SH-SY5Y (cell line): Measurements from ENCODE around the gene OSTF1.

Source experiments
- GATA2 ChIP-seq: IDR thresholded peaks from 2 replicates; pipeline ENCODE4 v1.6.1; 2011; ENCODE audit warnings: mild to moderate bottlenecking, low read depth, low read length
- GATA3 ChIP-seq: IDR thresholded peaks from 2 replicates; pipeline ENCODE4 v1.6.1; 2011; ENCODE audit warnings: low read depth, mild to moderate bottlenecking, low read length, moderate library complexity

The OSTF1 gene

DNA sequence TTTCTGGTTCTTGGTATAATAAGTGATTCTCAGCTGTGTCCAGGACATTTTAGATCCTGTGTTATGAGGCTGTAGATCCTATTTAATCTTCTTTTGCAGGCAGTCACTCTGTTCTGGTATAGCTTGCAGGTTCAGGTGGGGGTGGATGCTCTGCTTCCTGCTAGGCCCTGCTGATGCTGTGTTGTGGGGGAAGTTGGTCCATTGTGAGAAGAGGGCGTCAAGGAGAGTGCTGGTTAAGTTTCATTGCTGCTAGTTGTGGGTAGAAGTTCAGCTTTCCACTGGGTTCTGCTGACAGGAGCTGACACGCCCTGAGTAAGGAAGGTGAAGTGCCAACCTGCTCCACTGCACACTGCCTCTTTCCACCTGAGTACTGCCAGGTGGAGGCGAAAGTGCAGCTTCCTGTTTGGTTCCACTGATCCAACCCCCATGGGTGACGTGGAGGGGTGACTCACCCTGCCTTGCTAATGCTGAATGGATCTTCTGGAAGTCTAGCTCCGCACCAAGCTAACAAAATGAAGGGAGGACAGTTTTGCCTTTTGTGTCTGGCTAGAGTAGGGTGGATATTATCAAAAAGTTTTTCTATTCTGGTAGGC is 16.7 kb upstream of the OSTF1 start:
- TF ChIP-seq GATA2 (no peak), GATA3 (no peak)

DNA sequence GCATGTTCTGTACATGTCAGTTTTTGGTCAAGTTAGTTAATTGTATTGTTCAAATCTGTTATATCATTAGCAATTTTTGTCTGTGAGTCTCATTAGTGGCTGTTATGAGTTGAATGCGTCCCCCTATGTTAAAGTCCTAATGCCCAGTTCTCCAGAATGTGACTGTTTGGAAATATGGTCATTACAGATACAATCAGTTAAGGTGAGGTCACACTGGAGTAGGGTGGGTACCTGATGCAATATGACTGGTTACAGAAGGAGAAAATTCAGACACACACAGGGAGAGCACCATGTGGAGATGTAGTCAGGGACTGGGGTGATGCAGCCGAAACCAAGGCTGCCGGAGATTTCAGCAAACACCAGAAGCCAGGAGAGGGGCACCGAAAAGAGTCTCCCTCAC is 15.4 kb upstream of the OSTF1 start:
- no peak for TF ChIP-seq GATA2
- no peak for TF ChIP-seq GATA3

DNA sequence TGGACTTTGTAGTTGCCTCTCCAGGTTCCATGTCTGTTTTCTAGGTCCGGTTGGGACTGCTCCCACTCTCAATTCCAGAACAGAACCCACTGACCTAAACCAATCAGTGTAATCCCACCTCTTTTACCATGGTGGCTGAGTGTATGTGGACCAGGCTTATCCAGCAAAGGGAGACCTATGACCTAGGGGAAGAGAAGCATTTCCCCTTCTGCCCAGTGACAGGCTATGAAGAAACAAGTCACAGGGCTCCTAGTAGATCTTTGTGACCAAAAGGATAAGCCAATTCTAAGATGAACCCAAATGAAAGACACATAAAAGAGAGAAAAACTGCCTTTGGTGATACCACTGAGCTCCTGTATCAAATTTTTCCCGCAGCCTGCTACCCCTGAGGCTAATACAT is 6.7 kb upstream of the OSTF1 start:
- TF ChIP-seq GATA2 = no peak
- no peak for TF ChIP-seq GATA3

DNA sequence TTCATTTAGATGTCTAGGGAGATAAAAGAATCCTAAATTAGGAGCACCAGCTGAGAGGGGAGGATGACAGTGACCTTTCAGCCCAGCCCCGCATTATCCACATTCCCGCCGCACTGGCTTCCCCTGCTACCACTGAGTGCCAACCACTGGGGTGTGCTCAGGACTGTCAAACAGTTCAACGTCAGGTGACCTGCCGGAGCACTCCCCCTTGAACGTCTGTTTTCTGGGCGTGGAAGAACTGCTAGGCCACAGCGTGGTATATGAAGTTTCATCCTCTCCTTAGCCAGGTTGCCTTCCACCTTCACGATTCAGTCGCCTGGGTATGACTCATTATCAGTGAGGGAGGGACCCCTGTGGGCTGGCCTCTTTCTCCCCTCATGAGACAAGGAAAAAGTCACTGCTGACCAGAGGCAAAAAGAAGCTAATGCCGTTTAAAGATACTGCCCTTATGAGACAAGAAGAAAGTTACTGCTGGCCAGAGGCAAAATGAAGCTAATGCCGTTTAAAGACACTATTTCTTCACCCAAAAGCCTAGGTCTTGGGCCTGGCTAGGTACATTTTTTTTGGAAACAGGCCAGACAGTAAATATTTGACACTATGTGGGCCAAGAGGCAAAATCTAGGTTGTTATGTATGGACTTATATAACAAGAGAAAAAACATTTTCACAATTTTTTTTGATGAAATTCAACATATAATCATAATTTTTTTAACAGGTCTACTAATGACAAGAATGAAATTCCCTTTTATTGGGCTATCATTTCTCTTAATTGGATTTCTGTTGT is 4.9 kb upstream of the OSTF1 start:
- TF ChIP-seq GATA2 = no peak
- no peak for TF ChIP-seq GATA3

DNA sequence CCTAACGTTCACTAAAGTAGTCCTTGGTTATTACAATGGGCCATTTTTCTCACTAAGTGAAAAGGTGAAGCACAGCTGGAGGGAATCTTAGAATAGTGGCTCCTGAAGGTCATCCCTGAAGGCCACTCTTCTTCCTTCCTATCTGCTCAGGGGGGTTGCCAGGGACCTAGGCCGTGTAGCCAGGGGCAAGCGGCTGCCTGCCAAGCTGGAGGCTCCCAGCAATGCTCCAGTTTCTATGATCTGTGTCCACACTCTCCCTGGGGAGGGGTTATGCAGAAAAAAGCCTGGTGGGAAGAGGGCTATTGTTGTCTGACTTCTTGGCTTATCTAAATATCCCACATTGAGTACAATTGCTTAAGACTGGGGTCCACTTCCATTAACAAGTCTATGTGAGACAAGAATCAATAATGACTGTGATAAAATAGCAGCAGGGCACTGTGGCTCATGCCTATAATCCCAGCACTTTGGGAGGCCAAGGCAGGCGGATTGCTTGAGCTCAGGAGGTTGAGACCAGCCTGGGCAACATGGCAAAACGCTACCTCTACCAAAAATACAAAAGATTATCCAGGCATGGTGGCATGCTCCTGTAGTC is 4.1 kb upstream of the OSTF1 start:
- no peak for TF ChIP-seq GATA2
- TF ChIP-seq GATA3 = no peak

DNA sequence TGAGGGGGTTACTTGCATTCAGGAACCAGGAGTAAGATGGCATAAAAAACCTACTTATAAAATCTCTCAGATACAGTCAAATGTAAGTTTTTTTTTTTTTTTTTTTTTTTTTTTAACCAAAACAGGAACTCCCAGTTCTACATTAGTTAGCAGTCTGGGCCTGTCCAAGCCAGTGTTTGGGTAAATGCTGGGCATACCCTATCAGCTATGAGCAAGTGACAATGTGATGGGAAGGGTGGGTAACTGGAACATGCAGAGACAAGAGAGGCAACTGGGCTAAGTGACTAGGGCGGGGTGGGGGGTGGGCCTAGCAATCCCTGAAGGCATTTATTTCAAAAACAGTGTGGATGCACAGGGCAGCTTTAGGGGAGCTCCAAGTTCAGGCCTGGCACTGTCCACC is 2.7 kb upstream of the OSTF1 start:
- TF ChIP-seq GATA2 (no peak), GATA3 (no peak)

DNA sequence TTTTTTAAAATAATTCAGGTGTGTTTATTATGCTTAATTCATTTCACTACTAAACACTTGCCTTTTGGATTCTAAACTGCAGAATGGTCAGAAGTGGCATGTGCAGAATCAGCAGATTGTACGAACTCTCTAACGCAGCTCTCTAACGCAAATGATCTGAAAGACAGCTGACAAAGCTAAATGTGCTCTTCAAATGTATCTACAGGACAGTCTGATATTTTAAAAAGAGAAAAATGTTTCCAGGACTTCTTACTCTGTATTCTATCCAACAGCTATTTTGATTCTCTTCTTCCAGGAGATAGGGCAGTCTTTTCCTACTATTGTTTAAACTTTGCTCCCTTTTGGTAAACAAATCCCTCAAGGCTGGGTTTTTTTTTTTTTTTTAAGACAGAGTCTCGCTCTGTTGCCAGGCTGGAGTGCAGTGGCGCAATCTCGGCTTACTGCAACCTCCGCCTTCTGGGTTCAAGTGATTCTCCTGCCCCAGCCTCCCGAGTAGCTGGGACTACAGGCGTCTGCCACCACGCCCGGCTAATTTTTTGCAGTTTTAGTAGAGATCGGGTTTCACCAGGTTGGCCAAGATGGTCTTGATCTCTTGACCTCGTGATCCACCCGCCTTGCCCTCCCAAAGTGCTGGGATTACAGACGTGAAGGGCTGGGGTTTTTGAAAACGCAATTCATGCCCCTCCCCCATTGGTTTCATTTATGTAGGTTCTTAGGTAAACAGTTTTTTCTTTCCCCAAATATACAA is 1.6 kb upstream of the OSTF1 start:
- no peak for TF ChIP-seq GATA3
- TF ChIP-seq GATA2 = no peak

DNA sequence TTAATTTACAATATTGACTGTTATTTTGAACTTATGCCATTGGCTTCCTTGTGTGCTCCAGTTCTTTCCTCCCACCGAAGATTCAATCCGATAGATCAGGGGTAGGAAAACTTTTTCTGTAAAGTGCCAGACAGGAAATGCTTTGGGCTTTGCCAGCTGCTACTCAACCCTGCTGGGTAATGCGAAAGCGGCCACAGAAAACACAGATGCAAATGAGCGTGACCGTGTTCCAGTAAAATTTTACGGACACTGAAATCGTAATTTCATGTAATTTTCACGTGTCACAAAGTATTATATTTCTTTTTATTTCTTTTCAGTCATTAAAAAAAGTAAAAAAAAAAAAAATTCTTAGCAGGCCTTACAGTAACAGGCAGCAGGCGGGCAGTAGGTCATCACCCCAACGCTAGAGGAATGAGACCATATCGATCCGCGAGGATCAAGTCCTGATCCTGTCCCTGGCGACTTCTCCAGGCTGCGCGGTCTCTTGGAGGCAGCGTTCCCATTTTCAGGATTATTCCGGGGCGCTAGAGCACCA is 958 bp upstream of the OSTF1 start:
- TF ChIP-seq GATA2 (no peak), GATA3 (no peak)

DNA sequence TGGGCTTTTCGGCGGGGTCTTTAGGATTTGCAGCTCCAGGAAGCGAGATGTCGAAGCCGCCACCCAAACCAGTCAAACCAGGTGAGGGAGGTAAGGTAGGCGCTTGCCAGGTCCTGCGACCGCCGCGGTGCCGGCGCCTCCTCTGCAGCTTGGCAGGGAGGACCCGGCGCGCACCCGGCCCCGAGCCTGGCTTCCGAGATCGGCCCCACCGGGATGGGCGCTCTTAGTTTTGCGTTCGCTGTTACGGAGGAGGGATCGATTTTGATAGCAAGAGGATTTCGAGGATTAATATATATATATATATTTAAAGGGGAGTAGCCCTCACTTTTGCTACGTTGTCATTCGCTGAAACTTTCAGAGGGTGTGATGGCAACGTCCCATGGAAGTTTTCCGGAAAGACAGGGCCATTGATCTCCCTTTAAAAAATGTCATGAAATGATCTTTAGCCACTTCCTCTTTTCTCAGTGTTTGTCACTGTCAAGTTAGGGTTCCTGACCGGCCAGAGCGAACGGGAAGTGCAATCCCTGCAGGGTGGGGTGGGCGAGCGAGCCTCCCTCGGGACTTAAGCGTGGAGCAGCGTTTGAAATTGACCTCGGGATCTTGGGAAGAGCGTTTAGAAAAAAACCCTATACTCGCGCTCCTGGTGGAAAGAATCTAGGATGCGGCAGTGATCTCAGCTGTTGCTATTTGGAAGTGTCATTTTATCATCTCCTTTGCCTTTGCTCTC is 495 bp downstream of the OSTF1 start:
- no peak for TF ChIP-seq GATA2
- TF ChIP-seq GATA3 = no peak

DNA sequence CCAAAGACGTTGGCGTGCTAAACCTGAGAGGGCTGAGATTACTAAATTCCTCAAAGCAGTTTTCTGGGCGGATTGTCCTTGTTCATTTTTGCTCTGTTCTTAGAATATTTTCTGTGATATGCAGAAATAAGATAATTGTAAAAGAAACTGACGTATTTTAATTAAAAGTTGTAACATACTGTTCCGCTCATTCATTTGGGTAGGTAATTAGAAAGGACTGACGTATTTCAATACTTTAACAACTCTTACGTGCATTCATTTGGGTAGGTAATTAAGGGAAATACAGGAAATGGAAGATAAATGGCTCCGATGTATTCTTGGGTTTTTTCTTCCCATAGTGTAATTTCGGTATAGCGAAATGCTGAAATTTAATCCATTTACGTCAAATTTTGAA is 1.1 kb downstream of the OSTF1 start:
- no peak for TF ChIP-seq GATA2
- TF ChIP-seq GATA3 = no peak

DNA sequence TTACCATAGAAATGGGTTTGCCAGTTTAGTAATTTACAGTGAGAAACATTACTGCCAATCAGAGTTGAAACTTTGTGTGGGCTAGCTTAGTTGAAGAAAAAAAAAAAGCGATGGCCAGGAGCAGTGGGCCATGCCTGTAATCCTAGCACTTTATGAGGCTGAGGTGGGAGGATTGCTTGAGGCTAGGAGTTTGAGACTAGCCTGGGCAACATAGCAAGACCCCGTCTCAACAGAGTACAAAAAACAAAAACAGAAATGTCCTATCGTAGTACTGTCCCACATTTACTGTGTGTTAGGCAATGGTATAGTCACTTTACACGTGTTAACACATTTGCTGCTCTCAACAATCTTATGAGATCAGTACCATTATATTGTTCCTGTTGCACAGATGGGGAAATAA is 2.3 kb downstream of the OSTF1 start:
- TF ChIP-seq GATA2 (no peak), GATA3 (no peak)

DNA sequence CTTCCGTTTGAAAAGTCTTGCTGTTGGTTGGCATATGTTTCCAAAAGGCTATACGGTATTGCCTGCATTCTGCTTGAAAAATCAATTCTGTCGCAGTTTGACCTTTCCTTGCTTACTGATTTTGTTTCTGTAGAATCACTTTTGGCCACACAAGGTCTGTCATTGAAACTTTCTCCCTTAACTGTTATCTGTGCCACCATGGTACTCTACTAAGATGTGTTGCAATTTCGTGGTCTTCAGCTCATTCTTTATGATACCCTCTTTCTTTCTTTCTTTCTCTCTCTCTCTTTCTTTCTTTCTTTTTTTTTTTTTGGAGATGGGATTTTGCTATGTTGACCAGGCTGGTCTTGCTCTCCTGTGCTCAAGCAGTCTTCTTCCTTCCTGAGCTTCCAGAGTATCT is 4.5 kb downstream of the OSTF1 start:
- TF ChIP-seq GATA3 (no peak), GATA2 (no peak)

DNA sequence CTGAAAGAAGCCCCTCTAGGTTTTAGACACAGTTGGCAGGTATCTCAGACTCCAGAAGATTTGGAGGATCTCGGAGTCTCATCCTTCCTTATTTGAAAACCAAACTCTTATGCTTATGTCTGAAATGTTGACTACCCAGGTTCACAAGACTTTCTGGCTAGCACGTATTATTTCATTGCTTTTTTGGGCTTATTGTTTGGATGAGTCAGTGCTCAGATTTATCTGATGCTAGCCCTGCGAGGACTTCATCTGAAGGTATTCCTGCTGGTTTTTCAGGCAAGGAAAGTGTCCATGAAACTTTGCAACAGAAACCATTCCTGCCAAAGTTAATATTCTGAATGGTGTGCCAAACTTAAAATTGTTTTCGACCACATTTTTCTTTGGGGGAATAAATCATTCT is 8.5 kb downstream of the OSTF1 start:
- TF ChIP-seq GATA2 (no peak), GATA3 (no peak)

DNA sequence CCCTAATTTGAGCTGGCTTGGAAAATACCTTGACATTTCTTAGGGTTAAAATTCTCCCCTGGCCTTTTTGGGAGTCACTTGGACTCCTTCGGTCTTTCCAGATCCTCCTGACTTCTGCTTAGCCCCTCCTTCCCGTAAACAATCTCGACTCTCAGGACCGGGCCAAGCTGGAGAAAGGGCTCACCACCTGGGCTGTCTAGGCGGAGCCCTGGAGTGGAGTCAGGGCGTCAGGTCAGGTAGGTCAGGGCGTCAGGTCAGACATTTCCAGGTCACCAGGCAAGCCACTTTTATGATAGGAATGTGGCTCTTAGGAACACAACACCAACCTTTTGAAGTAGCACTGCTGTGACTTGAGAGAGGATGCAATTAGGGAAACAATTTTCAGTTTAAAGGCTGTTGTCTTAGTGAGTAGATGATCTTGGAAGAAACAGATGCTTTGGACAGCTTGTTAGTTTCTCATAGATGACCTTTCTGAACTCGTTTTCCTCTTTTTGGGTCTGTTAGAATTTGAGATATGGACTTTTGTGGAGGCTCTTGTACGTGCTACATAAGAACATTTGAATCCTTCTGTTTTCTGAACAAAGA is 12.8 kb downstream of the OSTF1 start:
- TF ChIP-seq GATA2 (no peak), GATA3 (no peak)
